Lower lobe of right lung (tissue), 2 donors: Measurements from ENCODE around the gene PLEKHH2. TPM values are rescaled to one million over a fixed set of nuclear protein-coding genes. Genes with fewer than 3 reads are reported as not detected.

Experiments
- ATAC-seq, 2 donors: fragments of 200-7000 bp; cut with Tn5 transposase; one replicate each; pipeline ENCODE4 v1.9.1; 2020 to 2022; ENCODE audit warnings: mild to moderate bottlenecking in 2 of 2, moderate library complexity in 2 of 2
- DNase-seq: peaks from one replicate; pipeline ENCODE4 v3.0.0-alpha.2; 2020
- H3K27ac ChIP-seq: fragments of 200-600 bp; one replicate; pipeline ENCODE4 v1.8.0; 2022
- H3K27me3 ChIP-seq: fragments of 200-600 bp; one replicate; pipeline ENCODE4 v1.8.0; 2022; ENCODE audit warnings: low read depth
- H3K36me3 ChIP-seq: fragments of 200-600 bp; one replicate; pipeline ENCODE4 v1.8.0; 2022; ENCODE audit warnings: mild to moderate bottlenecking
- H3K4me1 ChIP-seq: fragments of 200-600 bp; one replicate; pipeline ENCODE4 v1.8.0; 2022
- H3K4me3 ChIP-seq: fragments of 200-600 bp; one replicate; pipeline ENCODE4 v1.8.0; 2022; ENCODE audit warnings: mild to moderate bottlenecking
- H3K9me3 ChIP-seq: fragments of 200-600 bp; one replicate; pipeline ENCODE4 v1.8.0; 2022
- CTCF ChIP-seq: fragments of 200-600 bp; IDR thresholded peaks from one replicate; pipeline ENCODE4 v1.8.0; 2022; ENCODE audit warnings: antibody characterized with exemption, mild to moderate bottlenecking
- intact Hi-C: fragments of 100-400 bp; cut with DNase I; formaldehyde crosslinking; loops from one replicate; pipeline ENCODE4 v1.11.0; 2022
- total RNA-seq: library from RNA; stranded (reverse); fragmentation: NEBNext Ultra II Directional; extraction: Animal tissue kit (Norgen Biotek cat#: 25700); gene quantifications from one replicate; pipeline ENCODE4 v1.2.1, GENCODE V29; 2021
- donor health status: DM: no; HTN: yes; CAD: no; lungs with severe emphysema.

PLEKHH2 gene
- total RNA-seq, 1 donor from 2014 or later, result 42.0 TPM

DNA sequence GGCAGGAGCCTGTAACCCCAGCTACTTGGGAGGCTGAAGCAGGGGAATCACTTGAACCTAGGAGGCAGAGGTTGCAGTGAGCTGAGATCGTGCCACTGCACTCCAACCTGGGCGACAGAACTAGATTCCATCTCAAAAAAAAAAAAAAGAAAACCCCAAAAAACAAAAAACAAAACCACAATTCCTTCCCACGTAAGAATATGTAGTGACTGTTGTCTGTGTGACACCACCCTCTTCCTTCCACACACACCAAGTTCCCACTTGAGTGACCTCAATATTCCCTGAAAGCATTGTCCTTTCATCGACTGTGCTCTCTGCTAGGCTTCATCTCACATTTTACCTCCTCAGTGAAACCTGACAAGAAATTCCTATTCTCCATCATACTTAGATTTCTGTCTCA is 32.4 kb upstream of the PLEKHH2 start:
- Histone ChIP-seq H3K9me3 (no peaks in the 10 kb centered on the region), H3K4me1 (peaks cover 5% of the 10 kb centered on the region), H3K27me3 (no peaks in the 10 kb centered on the region), H3K27ac (no peak overlapping the region), H3K4me3 (no peak overlapping the region), H3K36me3 (no peaks in the 10 kb centered on the region)
- no peak for TF ChIP-seq CTCF
- ATAC-seq (no peak), DNase-seq (no peak)
- intact Hi-C loops, result no loop called here

GRCh38 chr2:43605079-43605655 is 31.9 kb upstream of the PLEKHH2 start:
- Histone ChIP-seq H3K27me3 (no peaks in the 10 kb centered on the region), H3K36me3 (no peaks in the 10 kb centered on the region), H3K9me3 (no peaks in the 10 kb centered on the region), H3K27ac (no peak overlapping the region), H3K4me1 (peaks cover 5% of the 10 kb centered on the region), H3K4me3 (no peak overlapping the region)
- ATAC-seq (peak in 1 of 2 donors; percentile 50), DNase-seq (no peak)
- peak; percentile 34 for TF ChIP-seq CTCF
- intact Hi-C loops, result no loop called here

- Histone ChIP-seq H3K4me1 (peaks cover 5% of the 10 kb centered on the region), H3K27me3 (no peaks in the 10 kb centered on the region), H3K36me3 (no peaks in the 10 kb centered on the region), H3K4me3 (no peak overlapping the region), H3K9me3 (no peaks in the 10 kb centered on the region), H3K27ac (no peak overlapping the region)
- DNase-seq (no peak), ATAC-seq (no peak)
- no peak for TF ChIP-seq CTCF
- intact Hi-C loops, result no loop called here
These were observed 31.2 kb upstream of the PLEKHH2 start for GRCh38 chr2:43605851-43606250.

DNA sequence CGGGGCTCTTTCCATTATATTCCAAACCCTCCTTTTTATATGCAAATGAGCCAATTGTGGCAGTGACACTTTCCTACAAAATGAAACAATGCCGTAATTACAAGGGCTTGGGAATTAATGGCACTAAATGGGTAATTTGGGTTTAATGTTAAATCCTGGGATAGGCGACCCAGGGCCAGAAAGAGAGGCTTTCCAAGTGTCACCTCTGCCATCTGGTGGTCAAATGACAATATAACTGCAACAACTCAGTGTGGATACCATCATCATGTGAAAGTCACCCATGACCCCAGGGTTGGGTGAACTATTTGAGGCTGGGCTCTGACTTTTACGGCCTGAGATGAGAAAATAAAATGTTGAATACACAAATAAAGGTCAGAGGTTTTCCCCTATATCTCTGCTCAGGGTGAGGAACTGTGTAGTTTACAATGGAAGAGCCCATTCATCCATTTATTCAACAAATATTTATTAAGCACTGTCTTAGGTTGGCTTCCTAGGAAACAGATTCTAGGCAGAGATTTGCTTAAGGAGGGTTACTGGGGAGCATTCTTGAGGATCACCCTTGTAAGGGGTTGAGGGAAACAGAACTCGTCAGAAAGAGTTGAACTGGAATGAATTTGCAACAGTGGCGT is 27.7 kb upstream of the PLEKHH2 start:
- Histone ChIP-seq H3K27ac (no peak overlapping the region), H3K9me3 (no peaks in the 10 kb centered on the region), H3K36me3 (no peaks in the 10 kb centered on the region), H3K4me3 (no peak overlapping the region), H3K27me3 (no peaks in the 10 kb centered on the region), H3K4me1 (peaks cover 5% of the 10 kb centered on the region)
- intact Hi-C loops, result no loop called here
- ATAC-seq, result peak; percentile 60 to 80
- no peak for DNase-seq
- peak; percentile 69 for TF ChIP-seq CTCF

GRCh38 chr2:43610361-43610760 is 26.7 kb upstream of the PLEKHH2 start:
- ATAC-seq, result no peak
- no peak overlapping the region for H3K4me3 ChIP-seq
- H3K9me3 ChIP-seq, result no peaks in the 10 kb centered on the region
- no peaks in the 10 kb centered on the region for H3K36me3 ChIP-seq
- intact Hi-C loops, result no loop called here
- H3K27me3 ChIP-seq, result no peaks in the 10 kb centered on the region
- TF ChIP-seq CTCF, result no peak
- H3K4me1 ChIP-seq, result peaks cover 5% of the 10 kb centered on the region
- no peak for DNase-seq
- H3K27ac ChIP-seq, result no peak overlapping the region
